Calu3 (cell line): ENCODE measurements around the gene STAG3. TPM values are rescaled to one million over a fixed set of nuclear protein-coding genes. Genes with fewer than 3 reads are reported as not detected.

ENCODE experiments used
- BruUV-seq: library from RNA; stranded (reverse); fragments of 400-500 nt; replicated peaks from 2 replicates; lab custom pipeline; 2021; lab: Mats Ljungman, UMichigan
- CTCF ChIA-PET: fragments of 300-600 bp; sonication (Branson Sonifier 250); formaldehyde crosslinking; loops from one replicate; lab custom pipeline; 2022; ENCODE audit warnings: antibody characterized with exemption; lab: Charles Lee
- DNase-seq: peaks from one replicate; pipeline ENCODE4 v3.0.0; 2022
- H3K27ac Mint-ChIP-seq: one replicate; pipeline ENCODE4 v1.8.0; 2022; ENCODE audit warnings: mixed read lengths; ENCODE audit not compliant: unreplicated experiment
- H3K27me3 Mint-ChIP-seq: one replicate; pipeline ENCODE4 v1.8.0; 2022; ENCODE audit warnings: mixed read lengths; ENCODE audit not compliant: unreplicated experiment
- H3K36me3 Mint-ChIP-seq: one replicate; pipeline ENCODE4 v1.8.0; 2022; ENCODE audit warnings: mild to moderate bottlenecking, moderate library complexity, mixed read lengths; ENCODE audit not compliant: insufficient read depth, unreplicated experiment
- H3K4me1 Mint-ChIP-seq: one replicate; pipeline ENCODE4 v1.8.0; 2022; ENCODE audit warnings: mild to moderate bottlenecking, low read depth, mixed read lengths; ENCODE audit not compliant: unreplicated experiment
- H3K4me3 Mint-ChIP-seq: one replicate; pipeline ENCODE4 v1.8.0; 2022; ENCODE audit warnings: mild to moderate bottlenecking, low read depth, moderate library complexity, mixed read lengths; ENCODE audit not compliant: unreplicated experiment
- H3K9me3 Mint-ChIP-seq: one replicate; pipeline ENCODE4 v1.8.0; 2022; ENCODE audit warnings: low read depth, mixed read lengths; ENCODE audit not compliant: unreplicated experiment
- intact Hi-C: fragments of 100-400 bp; cut with micrococcal nuclease; formaldehyde crosslinking; loops from one replicate; pipeline ENCODE4 v1.10.0; 2022; ENCODE audit not compliant: unreplicated experiment
- total RNA-seq: library from RNA; stranded (reverse); gene quantifications from 2 replicates; pipeline ENCODE4 v1.2.3, GENCODE V29; 2022
- TF ChIP-seq, protein P1 (sequence below): fragments of 200-600 bp; IDR thresholded peaks from one replicate; pipeline ENCODE4 v1.8.0; 2022; ENCODE audit warnings: antibody characterized with exemption; ENCODE audit not compliant: unreplicated experiment

Gene STAG3
- total RNA-seq, 1 experiment from 2014 or later = 0.66 TPM

GRCh38 chr7:100130608-100131453 lies 46.9 kb upstream of the STAG3 start:
- TF ChIP-seq, protein P1, sequence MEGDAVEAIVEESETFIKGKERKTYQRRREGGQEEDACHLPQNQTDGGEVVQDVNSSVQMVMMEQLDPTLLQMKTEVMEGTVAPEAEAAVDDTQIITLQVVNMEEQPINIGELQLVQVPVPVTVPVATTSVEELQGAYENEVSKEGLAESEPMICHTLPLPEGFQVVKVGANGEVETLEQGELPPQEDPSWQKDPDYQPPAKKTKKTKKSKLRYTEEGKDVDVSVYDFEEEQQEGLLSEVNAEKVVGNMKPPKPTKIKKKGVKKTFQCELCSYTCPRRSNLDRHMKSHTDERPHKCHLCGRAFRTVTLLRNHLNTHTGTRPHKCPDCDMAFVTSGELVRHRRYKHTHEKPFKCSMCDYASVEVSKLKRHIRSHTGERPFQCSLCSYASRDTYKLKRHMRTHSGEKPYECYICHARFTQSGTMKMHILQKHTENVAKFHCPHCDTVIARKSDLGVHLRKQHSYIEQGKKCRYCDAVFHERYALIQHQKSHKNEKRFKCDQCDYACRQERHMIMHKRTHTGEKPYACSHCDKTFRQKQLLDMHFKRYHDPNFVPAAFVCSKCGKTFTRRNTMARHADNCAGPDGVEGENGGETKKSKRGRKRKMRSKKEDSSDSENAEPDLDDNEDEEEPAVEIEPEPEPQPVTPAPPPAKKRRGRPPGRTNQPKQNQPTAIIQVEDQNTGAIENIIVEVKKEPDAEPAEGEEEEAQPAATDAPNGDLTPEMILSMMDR = peak; percentile 78
- BruUV-seq = no TSS peak
- peaks cover 26% of the 10 kb centered on the region for H3K36me3 Mint-ChIP-seq
- intact Hi-C loops = loop anchor here (5.0 kb wide), 1 partner anchor 81 kb away; no protein-coding TSS in a partner anchor
- CTCF ChIA-PET = interaction anchor here (0.7 to 0.8 kb wide), 2 partner anchors 87 to 90 kb away, joined by 3 to 4 read pairs; no protein-coding TSS in a partner anchor
- DNase-seq = peak; percentile 73
- H3K4me1 Mint-ChIP-seq = peaks cover 13% of the 10 kb centered on the region
- H3K4me3 Mint-ChIP-seq = peak overlapping the region; percentile 33
- no peaks in the 10 kb centered on the region for H3K9me3 Mint-ChIP-seq
- H3K27me3 Mint-ChIP-seq = no peaks in the 10 kb centered on the region
- no peak overlapping the region for H3K27ac Mint-ChIP-seq

GRCh38 chr7:100132126-100132525 lies 45.6 kb upstream of the STAG3 start:
- Mint-ChIP-seq H3K4me3 (no peak overlapping the region), H3K36me3 (peaks cover 13% of the 10 kb centered on the region), H3K4me1 (peaks cover 13% of the 10 kb centered on the region), H3K27ac (no peak overlapping the region), H3K27me3 (no peaks in the 10 kb centered on the region), H3K9me3 (no peaks in the 10 kb centered on the region)
- TF ChIP-seq, protein P1 = no peak
- intact Hi-C loops = loop anchor here (5.0 kb wide), 1 partner anchor 80 kb away; no protein-coding TSS in a partner anchor
- no peak for DNase-seq
- CTCF ChIA-PET = interaction anchor here (0.8 to 1.5 kb wide), 3 partner anchors 17 to 86 kb away, joined by 4 to 8 read pairs (median 6); partner anchors contain the start of gene LAMTOR4
- BruUV-seq = no TSS peak

- TF ChIP-seq, protein P1 = peak; percentile 70
- peaks cover 7% of the 10 kb centered on the region for H3K36me3 Mint-ChIP-seq
- CTCF ChIA-PET = interaction anchor here (0.8 to 1.5 kb wide), 3 partner anchors 16 to 86 kb away, joined by 4 to 8 read pairs (median 6); partner anchors contain the start of gene LAMTOR4
- DNase-seq = peak; percentile 72
- no peaks in the 10 kb centered on the region for H3K9me3 Mint-ChIP-seq
- H3K4me3 Mint-ChIP-seq = no peak overlapping the region
- no TSS peak for BruUV-seq
- H3K27me3 Mint-ChIP-seq = no peaks in the 10 kb centered on the region
- no peak overlapping the region for H3K27ac Mint-ChIP-seq
- intact Hi-C loops = loop anchor here (5.0 kb wide), 1 partner anchor 80 kb away; no protein-coding TSS in a partner anchor
- H3K4me1 Mint-ChIP-seq = peaks cover 13% of the 10 kb centered on the region
Measured at GRCh38 chr7:100132697-100133151, 45.0 kb upstream of the STAG3 start.

DNA sequence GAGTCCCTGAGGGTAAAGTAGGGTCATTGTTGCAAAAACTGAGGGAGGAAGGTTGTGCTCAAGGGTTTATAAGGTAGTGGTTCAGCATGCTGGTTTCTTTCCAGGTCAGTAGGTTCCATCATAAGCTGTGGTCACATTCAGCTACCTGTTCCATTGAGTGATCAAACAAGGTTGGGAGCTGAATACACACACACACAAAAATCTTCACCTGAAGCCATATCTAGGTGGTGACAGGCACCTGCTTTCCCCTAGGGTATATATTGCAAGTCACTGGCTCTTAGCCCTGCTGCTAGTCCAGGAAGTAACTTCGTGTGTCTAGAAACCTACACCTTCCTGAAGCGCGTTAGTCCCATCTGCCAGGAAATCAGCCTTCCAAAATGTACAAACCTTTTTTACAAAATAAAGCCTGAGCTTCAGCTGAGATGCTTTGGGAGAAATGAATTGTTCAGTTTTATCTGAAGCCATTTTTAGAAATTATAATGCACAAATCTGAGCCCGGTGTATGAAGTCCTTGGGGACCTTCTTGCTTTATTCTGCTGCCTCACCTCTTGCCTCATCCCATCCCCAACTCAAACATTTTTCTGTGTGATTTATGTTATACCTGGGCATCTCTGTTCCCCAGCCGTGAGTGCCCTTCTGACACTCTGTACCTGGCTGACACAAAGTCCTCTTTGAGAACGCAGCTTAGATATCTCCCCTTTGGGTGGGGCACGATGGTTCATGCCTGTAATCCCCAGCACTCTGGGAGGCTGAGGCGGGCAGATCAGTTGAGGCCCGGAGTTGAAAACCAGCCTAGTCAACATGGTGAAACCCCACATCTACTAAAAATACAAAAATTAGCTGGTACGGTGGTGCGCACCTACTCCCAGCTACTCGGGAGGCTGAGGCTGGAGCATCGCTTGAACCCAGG lies 39.6 kb upstream of the STAG3 start:
- Mint-ChIP-seq H3K9me3 (no peaks in the 10 kb centered on the region), H3K4me1 (peaks cover 7% of the 10 kb centered on the region), H3K27ac (no peak overlapping the region), H3K27me3 (no peaks in the 10 kb centered on the region), H3K36me3 (no peaks in the 10 kb centered on the region), H3K4me3 (no peak overlapping the region)
- intact Hi-C loops = no loop called here
- TF ChIP-seq, protein P1 = no peak
- CTCF ChIA-PET = interaction anchor here (0.6 kb wide), 1 partner anchor 628 kb away, joined by 4 read pairs; no protein-coding TSS in a partner anchor
- BruUV-seq = no TSS peak
- no peak for DNase-seq
